ENCODE data around the gene COBL. TPM values are rescaled to one million over a fixed set of nuclear protein-coding genes. Genes with fewer than 3 reads are reported as not detected.
A peak's percentile ranks its signal among the peaks of the same experiment; 100 is the strongest.

COBL gene
- total and polyA plus RNA-seq, 12 donors: 15.5 to 109 (median 87.8) TPM

DNA sequence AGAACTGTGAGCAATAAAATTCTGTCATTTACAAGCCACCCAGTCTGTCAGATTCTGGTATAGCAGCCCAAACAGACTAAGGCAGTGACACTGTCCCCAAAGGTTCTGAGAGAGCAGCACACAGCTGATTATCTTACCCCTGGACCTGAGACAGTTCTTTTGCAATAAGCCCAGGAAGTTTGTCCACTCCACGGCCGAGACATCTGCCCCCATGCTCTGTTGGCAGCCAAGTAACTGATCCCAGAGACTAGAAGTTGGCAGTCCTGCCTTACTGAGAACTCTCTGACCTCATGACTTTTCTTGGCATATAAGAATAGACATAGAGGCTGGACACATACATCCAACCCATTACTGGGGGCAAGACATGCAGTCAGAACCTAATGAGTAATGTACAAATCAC lies 290.9 kb downstream of the COBL start:
- Histone ChIP-seq H3K27me3 (no peaks in the 10 kb centered on the region), H3K27ac (no peak overlapping the region), H3K4me1 (peaks cover 0 to 13% (median 0%) of the 10 kb centered on the region in 9 donors), H3K4me3 (no peak overlapping the region), H3K36me3 (no peaks in the 10 kb centered on the region), H3K9me3 (no peaks in the 10 kb centered on the region)
- no peak for DNase-seq
- TF ChIP-seq, protein P1, sequence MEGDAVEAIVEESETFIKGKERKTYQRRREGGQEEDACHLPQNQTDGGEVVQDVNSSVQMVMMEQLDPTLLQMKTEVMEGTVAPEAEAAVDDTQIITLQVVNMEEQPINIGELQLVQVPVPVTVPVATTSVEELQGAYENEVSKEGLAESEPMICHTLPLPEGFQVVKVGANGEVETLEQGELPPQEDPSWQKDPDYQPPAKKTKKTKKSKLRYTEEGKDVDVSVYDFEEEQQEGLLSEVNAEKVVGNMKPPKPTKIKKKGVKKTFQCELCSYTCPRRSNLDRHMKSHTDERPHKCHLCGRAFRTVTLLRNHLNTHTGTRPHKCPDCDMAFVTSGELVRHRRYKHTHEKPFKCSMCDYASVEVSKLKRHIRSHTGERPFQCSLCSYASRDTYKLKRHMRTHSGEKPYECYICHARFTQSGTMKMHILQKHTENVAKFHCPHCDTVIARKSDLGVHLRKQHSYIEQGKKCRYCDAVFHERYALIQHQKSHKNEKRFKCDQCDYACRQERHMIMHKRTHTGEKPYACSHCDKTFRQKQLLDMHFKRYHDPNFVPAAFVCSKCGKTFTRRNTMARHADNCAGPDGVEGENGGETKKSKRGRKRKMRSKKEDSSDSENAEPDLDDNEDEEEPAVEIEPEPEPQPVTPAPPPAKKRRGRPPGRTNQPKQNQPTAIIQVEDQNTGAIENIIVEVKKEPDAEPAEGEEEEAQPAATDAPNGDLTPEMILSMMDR (IDR thresholded peaks at IDR 0.05): no peak
- 42 to 45% methylated on average over 2 of the region's 2 CpGs for WGBS, 2 donors
- peak in 4 of 8 donors; percentile 43 to 77 (median 59) for ATAC-seq
- intact Hi-C loops (cut with DNase I): no loop called here

- Histone ChIP-seq H3K4me3 (no peak overlapping the region), H3K36me3 (no peaks in the 10 kb centered on the region), H3K4me1 (peaks cover 0 to 13% (median 0%) of the 10 kb centered on the region in 9 donors), H3K9me3 (no peaks in the 10 kb centered on the region), H3K27me3 (no peaks in the 10 kb centered on the region), H3K27ac (no peak overlapping the region)
- WGBS, 2 donors: 95% methylated on average over 16 of the region's 16 CpGs
- ATAC-seq (no peak), DNase-seq (no peak)
- TF ChIP-seq, protein P1 (IDR thresholded peaks at IDR 0.05): no peak
- intact Hi-C loops (cut with DNase I): no loop called here
Measured at GRCh38 chr7:51024867-51025266, 291.7 kb downstream of the COBL start.

- TF ChIP-seq, protein P1 (IDR thresholded peaks at IDR 0.05): no peak
- Histone ChIP-seq H3K36me3 (no peaks in the 10 kb centered on the region), H3K4me3 (no peak overlapping the region), H3K9me3 (no peaks in the 10 kb centered on the region), H3K27ac (no peak overlapping the region), H3K4me1 (peaks cover 0 to 12% (median 0%) of the 10 kb centered on the region in 9 donors), H3K27me3 (no peaks in the 10 kb centered on the region)
- 89 to 94% methylated on average over 9 of the region's 9 CpGs for WGBS, 2 donors
- ATAC-seq: no peak
- no peak for DNase-seq
- intact Hi-C loops (cut with DNase I): no loop called here
Measured at GRCh38 chr7:51023547-51023946, 293.1 kb downstream of the COBL start.

DNA sequence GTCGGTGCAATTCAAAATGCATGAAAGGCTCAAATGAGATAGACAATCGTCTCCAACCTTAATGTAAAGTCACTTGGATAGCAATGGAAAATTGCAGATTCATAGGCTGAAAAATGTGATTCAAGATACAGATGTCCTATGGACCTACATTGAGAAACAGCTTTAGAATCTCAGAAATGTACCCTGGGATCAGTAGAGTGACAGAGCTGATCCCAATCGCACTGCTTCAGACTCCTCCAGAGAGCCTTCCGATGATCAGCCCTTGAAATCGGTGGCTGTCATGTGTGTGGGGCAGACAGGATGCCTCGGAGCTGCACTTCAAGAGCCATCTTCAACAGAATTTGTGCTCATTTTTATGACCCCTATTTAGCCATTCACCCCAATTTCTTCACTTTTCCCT lies 293.8 kb downstream of the COBL start:
- H3K27ac ChIP-seq: no peak overlapping the region
- WGBS, 2 donors: 94 to 99% methylated on average over 6 of the region's 6 CpGs
- no peak overlapping the region for H3K4me3 ChIP-seq
- intact Hi-C loops (cut with DNase I): no loop called here
- no peak for ATAC-seq
- no peaks in the 10 kb centered on the region for H3K36me3 ChIP-seq
- TF ChIP-seq, protein P1 (IDR thresholded peaks at IDR 0.05): no peak
- peaks cover 0 to 12% (median 0%) of the 10 kb centered on the region in 9 donors for H3K4me1 ChIP-seq
- no peaks in the 10 kb centered on the region for H3K9me3 ChIP-seq
- no peaks in the 10 kb centered on the region for H3K27me3 ChIP-seq
- DNase-seq: no peak

Measured in heart right ventricle (tissue), 16 donors.